ENCODE data around the gene TNNI3K. TPM values are rescaled to one million over a fixed set of nuclear protein-coding genes. Genes with fewer than 3 reads are reported as not detected.

TNNI3K gene
- total and polyA plus RNA-seq, 10 of the 15 experiments (the other 5 are each of a cell fraction or from before 2014, with no cell fraction given), result 0.14 to 1.6 (median 0.44) TPM; not detected in 4

DNA sequence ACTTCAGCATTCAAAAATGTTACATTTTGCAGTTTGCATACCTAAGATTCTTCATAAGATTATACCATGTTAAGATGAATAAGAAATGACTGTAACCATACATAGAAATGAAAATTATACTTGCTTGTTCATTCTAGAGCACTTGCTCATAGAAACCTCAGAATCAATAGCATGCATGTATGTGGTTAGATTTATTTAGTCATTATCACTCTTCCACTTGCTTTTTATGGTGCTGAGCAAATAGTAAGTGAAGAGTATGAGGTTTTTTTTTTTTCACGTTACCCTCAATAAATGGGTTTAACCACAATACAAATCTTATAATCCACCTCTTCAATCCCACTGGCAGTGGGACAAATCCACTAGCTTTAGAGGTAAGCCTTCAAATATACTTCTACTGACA is 192.5 kb downstream of the TNNI3K start:
- Histone ChIP-seq H2AFZ (ENCODE audit: control insufficient read depth, low read depth, low read length) (no peak overlapping the region), H3K36me3 (ENCODE audit: control insufficient read depth in 2 of 2, insufficient read depth in 2 of 2, low read length in 1 of 2) (no peaks in the 10 kb centered on the region), H3K9me3 (replicated peaks; ENCODE audit: control insufficient read depth, insufficient read depth, low read length) (no peaks in the 10 kb centered on the region), H3K4me3 (no peak overlapping the region), H3K27ac (ENCODE audit: control insufficient read depth, insufficient read depth) (no peak overlapping the region), H3K4me1 (ENCODE audit: control insufficient read depth, insufficient read depth, low read length) (no peaks in the 10 kb centered on the region), H4K20me1 (ENCODE audit: control insufficient read depth, insufficient read depth) (no peaks in the 10 kb centered on the region), H3K79me2 (ENCODE audit: control insufficient read depth, insufficient read depth, low read length) (no peaks in the 10 kb centered on the region), H3K9ac (ENCODE audit: control insufficient read depth, insufficient read depth, low read length) (no peak overlapping the region), H3K4me2 (ENCODE audit: control insufficient read depth, insufficient read depth) (no peak overlapping the region), H3K27me3 (replicated peaks in 1 of 2; ENCODE audit: control insufficient read depth in 2 of 2, insufficient read depth in 2 of 2, low read length in 1 of 2) (no peaks in the 10 kb centered on the region)
- POLR2A ChIA-PET, result no interaction called here
- ATAC-seq, result no peak
- CTCF ChIA-PET, result interaction anchor here (0.7 kb wide), 1 partner anchor 547 kb away, joined by 3 read pairs; no protein-coding TSS in a partner anchor
- FAIRE-seq, result no peak
- no peak for DNase-seq (ENCODE audit: low read depth, low spot score)
- in situ Hi-C loops (cut with MboI), result no loop called here
- no TSS peak for BruUV-seq (replicated peaks)
- RAD21 ChIA-PET (ENCODE audit: unreplicated experiment), result interaction anchor here (1.1 kb wide), 1 partner anchor 31 kb away, joined by 5 read pairs; no protein-coding TSS in a partner anchor
- SMC1A ChIA-PET (ENCODE audit: uncharacterized antibody, unreplicated experiment), result no interaction called here
- TF ChIP-seq TCF3 (IDR thresholded peaks at IDR 0.05; ENCODE audit: borderline replicate concordance, insufficient read depth, low read depth, low read length) (no peak), POLR2AphosphoS5 (IDR thresholded peaks at IDR 0.05; ENCODE audit: low read length) (no peak), WRNIP1 (IDR thresholded peaks at IDR 0.05; ENCODE audit: borderline replicate concordance, low read depth, low read length) (no peak), BACH1 (IDR thresholded peaks at IDR 0.05; ENCODE audit: borderline replicate concordance) (no peak)
- intact Hi-C loops (cut with micrococcal nuclease; ENCODE audit: unreplicated experiment), result no loop called here
- 0% methylated on average over 1 of the region's 1 CpG for WGBS (ENCODE audit: insufficient coverage, insufficient replicate concordance, low lambda C conversion rate, missing lambda C conversion rate)

GRCh38 chr1:74429580-74429979 is 194.4 kb downstream of the TNNI3K start:
- POLR2A ChIA-PET, result no interaction called here
- TF ChIP-seq SREBF2 (IDR thresholded peaks at IDR 0.05; ENCODE audit: low read length) (no peak), TBL1XR1 (IDR thresholded peaks at IDR 0.05; ENCODE audit: low read depth, low read length) (no peak), SPI1 (IDR thresholded peaks at IDR 0.05; ENCODE audit: borderline replicate concordance, insufficient read depth, low read depth, low read length) (no peak), RAD51 (IDR thresholded peaks at IDR 0.05) (no peak), TAF1 (IDR thresholded peaks at IDR 0.05; ENCODE audit: borderline replicate concordance, low read depth, low read length) (no peak), ESRRA (IDR thresholded peaks at IDR 0.05; ENCODE audit: low read length) (no peak), SREBF1 (IDR thresholded peaks at IDR 0.05; ENCODE audit: low read length) (no peak), TCF7 (IDR thresholded peaks at IDR 0.05; ENCODE audit: borderline replicate concordance) (no peak), ZBTB33 (IDR thresholded peaks at IDR 0.05) (no peak), EGR1 (IDR thresholded peaks at IDR 0.05; ENCODE audit: borderline replicate concordance in 1 of 2, low read depth in 2 of 2, low read length in 2 of 2) (no peak), RELB (IDR thresholded peaks at IDR 0.05; ENCODE audit: low read depth) (no peak)

More at GRCh38 chr1:74429580-74429979, 194.4 kb downstream of the TNNI3K start:
- BruUV-seq (replicated peaks), result no TSS peak
- intact Hi-C loops (cut with micrococcal nuclease; ENCODE audit: unreplicated experiment) (no loop called here), in situ Hi-C loops (cut with MboI) (no loop called here)
- H4K20me1 ChIP-seq (ENCODE audit: control insufficient read depth, insufficient read depth), result no peaks in the 10 kb centered on the region
- no peak for DNase-seq (ENCODE audit: low read depth, low spot score)
- no peak for ATAC-seq
- no peak overlapping the region for H3K4me2 ChIP-seq (ENCODE audit: control insufficient read depth, insufficient read depth)
- RAD21 ChIA-PET (ENCODE audit: unreplicated experiment), result no interaction called here
- CTCF ChIA-PET, result interaction anchor here (1.5 kb wide), 1 partner anchor 39 kb away, joined by 3 read pairs; no protein-coding TSS in a partner anchor
- no peak for FAIRE-seq
- no peaks in the 10 kb centered on the region for H3K79me2 ChIP-seq (ENCODE audit: control insufficient read depth, insufficient read depth, low read length)
- no peaks in the 10 kb centered on the region for H3K9me3 ChIP-seq (replicated peaks; ENCODE audit: control insufficient read depth, insufficient read depth, low read length)
- H3K27ac ChIP-seq (ENCODE audit: control insufficient read depth, insufficient read depth), result no peak overlapping the region
- no peak overlapping the region for H3K9ac ChIP-seq (ENCODE audit: control insufficient read depth, insufficient read depth, low read length)
- H2AFZ ChIP-seq (ENCODE audit: control insufficient read depth, low read depth, low read length), result no peak overlapping the region
- H3K27me3 ChIP-seq (replicated peaks in 1 of 2; ENCODE audit: control insufficient read depth in 2 of 2, insufficient read depth in 2 of 2, low read length in 1 of 2), result no peaks in the 10 kb centered on the region
- no peaks in the 10 kb centered on the region for H3K4me1 ChIP-seq (ENCODE audit: control insufficient read depth, insufficient read depth, low read length)
- SMC1A ChIA-PET (ENCODE audit: uncharacterized antibody, unreplicated experiment), result no interaction called here
- no peak overlapping the region for H3K4me3 ChIP-seq
- no peaks in the 10 kb centered on the region for H3K36me3 ChIP-seq (ENCODE audit: control insufficient read depth in 2 of 2, insufficient read depth in 2 of 2, low read length in 1 of 2)
- WGBS (ENCODE audit: insufficient coverage, insufficient replicate concordance, low lambda C conversion rate, missing lambda C conversion rate), result 1% methylated on average over 3 of the region's 3 CpGs

All from GM12878 (cell line).